Erythroblast (primary cell): ENCODE results near the gene KIF16B.

ENCODE experiments used
- GATA1 ChIP-seq: IDR thresholded peaks from 2 replicates; pipeline ENCODE4 v1.6.1; 2011; ENCODE audit warnings: low read depth, mild to moderate bottlenecking, control low read depth, low read length, moderate library complexity
- POLR2A ChIP-seq: IDR thresholded peaks from 2 replicates; pipeline ENCODE4 v1.6.1; 2011; ENCODE audit warnings: mild to moderate bottlenecking, low read length

- no peak for TF ChIP-seq POLR2A
- TF ChIP-seq GATA1: no peak
These were observed 55.1 kb downstream of the KIF16B start for GRCh38 chr20:16517946-16518783.
